Naive thymus-derived CD4-positive, alpha-beta T cell (primary cell): ENCODE results near the gene ERAP2. TPM values are rescaled to one million over a fixed set of nuclear protein-coding genes. Genes with fewer than 3 reads are reported as not detected.
A peak's percentile ranks its signal among the peaks of the same experiment; 100 is the strongest.

ENCODE experiments used
- ATAC-seq: fragments of 150-1000 bp; cut with Tn5 transposase; 2 replicates; pipeline ENCODE4 v1.10.0; 2021; ENCODE audit warnings: mild to moderate bottlenecking, moderate library complexity
- CTCF ChIA-PET: fragments of 350-600 bp; sonication (Branson Sonifier 250); formaldehyde crosslinking; loops from one replicate; lab custom pipeline; 2021; ENCODE audit warnings: antibody characterized with exemption; lab: Charles Lee
- POLR2A ChIA-PET: fragments of 350-600 bp; sonication (Branson Sonifier 250); formaldehyde crosslinking; loops from one replicate; lab custom pipeline; 2021; ENCODE audit warnings: antibody characterized with exemption, inconsistent platforms; lab: Charles Lee
- DNase-seq, 9 donors: peaks; one replicate each; pipeline versions ENCODE4 v3.0.0 to v3.0.0-alpha.2; 2020 to 2022; ENCODE audit warnings: mixed read lengths in 1 of 9
- H3K27ac ChIP-seq: one replicate; pipeline ENCODE4 v1.7.0; 2013; ENCODE audit warnings: mild to moderate bottlenecking, low read depth, low read length, moderate library complexity
- H3K27me3 ChIP-seq, 2 donors: one replicate each; pipeline ENCODE4 v1.7.0; 2013; ENCODE audit warnings: low read length in 2 of 2, mild to moderate bottlenecking in 2 of 2, moderate library complexity in 2 of 2; ENCODE audit not compliant: control insufficient read depth in 2 of 2, insufficient read depth in 2 of 2
- H3K36me3 ChIP-seq, 3 experiments: 1 replicate in 2 of 3; 2 replicates in 1 of 3; pipeline ENCODE4 v1.7.0; 2013; ENCODE audit warnings: low read length in 3 of 3, mild to moderate bottlenecking in 3 of 3, moderate library complexity in 1 of 3; ENCODE audit not compliant: insufficient read depth in 3 of 3, control insufficient read depth in 2 of 3
- H3K4me1 ChIP-seq, 2 donors: one replicate each; pipeline ENCODE4 v1.7.0; 2013; ENCODE audit warnings: low read length in 2 of 2, mild to moderate bottlenecking in 2 of 2, moderate library complexity in 1 of 2; ENCODE audit not compliant: control insufficient read depth in 2 of 2, insufficient read depth in 2 of 2
- H3K4me3 ChIP-seq: 2 replicates; pipeline ENCODE4 v1.7.0; 2013; ENCODE audit warnings: mild to moderate bottlenecking, low read length
- H3K9me3 ChIP-seq, 3 experiments: 1 replicate in 2 of 3; 2 replicates in 1 of 3; pipeline ENCODE4 v1.7.0; 2013; ENCODE audit warnings: low read length in 3 of 3; ENCODE audit not compliant: control insufficient read depth in 2 of 3
- H3K27ac Mint-ChIP-seq, 9 donors: one replicate each; pipeline ENCODE4 v1.8.0; 2020 to 2022; ENCODE audit warnings: mixed read lengths in 9 of 9, mild to moderate bottlenecking in 8 of 9, moderate library complexity in 5 of 9, inconsistent platforms in 2 of 9
- H3K27me3 Mint-ChIP-seq, 5 donors: one replicate each; pipeline ENCODE4 v1.8.0; 2021 to 2022; ENCODE audit warnings: mixed read lengths in 5 of 5, mild to moderate bottlenecking in 1 of 5
- H3K36me3 Mint-ChIP-seq, 5 donors: one replicate each; pipeline ENCODE4 v1.8.0; 2020 to 2022; ENCODE audit warnings: mixed read lengths in 5 of 5, mild to moderate bottlenecking in 3 of 5, inconsistent platforms in 1 of 5
- H3K4me1 Mint-ChIP-seq, 7 donors: one replicate each; pipeline ENCODE4 v1.8.0; 2020 to 2022; ENCODE audit warnings: mixed read lengths in 7 of 7, mild to moderate bottlenecking in 3 of 7, inconsistent platforms in 1 of 7
- H3K4me3 Mint-ChIP-seq, 10 donors: one replicate each; pipeline ENCODE4 v1.8.0; 2020 to 2022; ENCODE audit warnings: mild to moderate bottlenecking in 10 of 10, mixed read lengths in 10 of 10, moderate library complexity in 6 of 10, inconsistent platforms in 2 of 10
- H3K9me3 Mint-ChIP-seq, 11 donors: one replicate each; pipeline ENCODE4 v1.8.0; 2020 to 2022; ENCODE audit warnings: mixed read lengths in 11 of 11, mild to moderate bottlenecking in 4 of 11, inconsistent platforms in 1 of 11, moderate library complexity in 1 of 11
- intact Hi-C, 2 donors: fragments of 100-400 bp; cut with micrococcal nuclease; formaldehyde crosslinking; loops; one replicate each; pipeline ENCODE4 v1.15.1; 2023
- polyA plus RNA-seq, 2 donors: library from polyadenylated mRNA; unstranded; fragments of 300-500 nt; fragmentation: Illumina TruSeq; gene quantifications; one replicate each; pipeline ENCODE4 v1.2.3, GENCODE V29; 2021
- total RNA-seq, 6 experiments: library from RNA in 5 of 6; stranded (reverse) in 5 of 6; gene quantifications; 1 replicate in 5 of 6; 2 replicates in 1 of 6; pipeline ENCODE4 v1.2.3 and lab custom pipeline; 2021 to 2026

Gene ERAP2
- total and polyA plus RNA-seq, 7 experiments from 2014 or later = 11.1 to 161 (median 97.2) TPM

DNA sequence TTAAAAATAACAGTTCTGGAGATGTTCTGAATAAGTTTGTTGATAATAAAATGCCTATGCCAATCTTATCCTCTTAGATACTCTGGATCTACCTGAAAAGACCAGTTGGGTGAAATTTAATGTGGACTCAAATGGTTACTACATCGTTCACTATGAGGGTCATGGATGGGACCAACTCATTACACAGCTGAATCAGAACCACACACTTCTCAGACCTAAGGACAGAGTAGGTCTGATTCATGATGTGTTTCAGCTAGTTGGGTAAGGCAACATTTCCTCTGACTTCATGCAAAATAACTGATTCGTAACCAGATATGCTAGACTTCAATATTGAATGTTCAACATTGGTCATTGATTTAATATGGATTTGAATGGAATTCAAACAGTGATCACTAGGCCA lies 27.0 kb downstream of the ERAP2 start:
- H3K36me3 ChIP-seq = peaks cover 4 to 74% (median 47%) of the 10 kb centered on the region in 3 experiments

DNA sequence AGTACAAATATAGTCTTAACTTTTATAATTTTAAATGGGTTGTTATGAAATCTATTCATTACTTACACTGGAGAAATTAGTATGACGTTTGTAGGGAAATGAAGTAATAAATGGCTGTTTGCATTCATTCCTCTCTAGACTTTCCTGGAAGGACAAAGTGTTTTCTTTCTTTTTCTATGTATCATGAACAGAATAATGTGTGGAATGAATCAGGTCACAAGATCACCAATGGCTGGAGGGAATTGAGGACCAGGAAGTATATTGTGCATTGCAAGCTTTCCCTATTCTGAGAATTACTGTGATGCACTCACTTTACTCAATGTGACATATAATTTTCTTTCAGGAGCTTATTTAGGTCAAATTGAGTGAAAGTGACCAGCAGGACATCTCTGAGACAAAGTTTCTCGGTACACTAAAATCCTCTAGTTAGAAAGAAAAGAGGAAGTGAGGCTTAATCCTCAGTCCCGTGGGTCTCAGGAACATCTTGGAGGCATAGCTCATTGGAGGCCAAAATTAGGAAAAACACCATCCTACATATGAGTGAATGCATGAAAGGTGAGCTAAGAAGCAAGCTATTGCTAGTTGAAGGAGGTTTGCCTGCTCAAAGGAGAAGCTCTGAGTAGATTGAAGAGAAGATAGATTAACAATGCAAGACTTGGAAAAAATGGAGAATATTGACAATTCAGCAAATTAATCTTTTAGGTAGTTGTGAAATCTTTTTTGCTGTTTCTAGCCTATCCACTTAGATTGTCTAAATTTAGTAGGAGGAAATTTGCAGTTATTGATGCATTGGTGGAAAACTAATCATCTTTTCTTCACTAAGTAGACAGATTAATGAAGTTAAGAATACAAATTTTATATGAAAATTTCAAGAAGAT lies 28.0 kb downstream of the ERAP2 start:
- ChIA-PET POLR2A (interaction anchor here (0.6 to 2.0 kb wide), 11 partner anchors 8 to 96 kb away, joined by 3 to 6 read pairs (median 4); no protein-coding TSS in a partner anchor), CTCF (interaction anchor here (2.2 kb wide), 1 partner anchor 35 kb away, joined by 9 read pairs; no protein-coding TSS in a partner anchor)
- no peaks in the 10 kb centered on the region for H3K4me1 ChIP-seq
- peaks cover 21 to 65% (median 50%) of the 10 kb centered on the region in 5 donors for H3K36me3 Mint-ChIP-seq
- ATAC-seq (no peak), DNase-seq (no peak)
- H3K4me3 ChIP-seq = no peak overlapping the region
- H3K36me3 ChIP-seq = peaks cover 4 to 76% (median 56%) of the 10 kb centered on the region in 3 experiments
- no peak overlapping the region for H3K4me3 Mint-ChIP-seq
- H3K4me1 Mint-ChIP-seq = peaks cover 14 to 36% (median 31%) of the 10 kb centered on the region in 7 donors
- H3K27ac ChIP-seq = no peak overlapping the region
- H3K27me3 Mint-ChIP-seq = no peaks in the 10 kb centered on the region
- peak overlapping the region in 8 of 9 donors; percentile 23 to 80 (median 58) for H3K27ac Mint-ChIP-seq
- no peaks in the 10 kb centered on the region for H3K9me3 Mint-ChIP-seq
- H3K9me3 ChIP-seq = no peaks in the 10 kb centered on the region
- intact Hi-C loops = loop anchor here (2.0 to 10.0 kb wide), 2 partner anchors 17 to 129 kb away; no protein-coding TSS in a partner anchor
- H3K27me3 ChIP-seq = no peaks in the 10 kb centered on the region

More for the DNA sequence above, 27.0 kb downstream of the ERAP2 start:
- Mint-ChIP-seq H3K36me3 (peaks cover 22 to 67% (median 53%) of the 10 kb centered on the region in 5 donors), H3K4me3 (no peak overlapping the region), H3K27ac (no peak overlapping the region), H3K9me3 (no peaks in the 10 kb centered on the region), H3K27me3 (no peaks in the 10 kb centered on the region), H3K4me1 (peaks cover 16 to 36% (median 30%) of the 10 kb centered on the region in 7 donors)
- intact Hi-C loops = loop anchor here in 1 of 2 donors (10.0 kb wide), 1 partner anchor 128 kb away; no protein-coding TSS in a partner anchor
- ATAC-seq (no peak), DNase-seq (no peak)
- Histone ChIP-seq H3K27me3 (no peaks in the 10 kb centered on the region), H3K4me3 (no peak overlapping the region), H3K27ac (no peak overlapping the region), H3K4me1 (no peaks in the 10 kb centered on the region), H3K9me3 (no peaks in the 10 kb centered on the region)
- POLR2A ChIA-PET = interaction anchor here (1.0 to 2.0 kb wide), 3 partner anchors 12 to 25 kb away, joined by 3 to 6 read pairs (median 6); no protein-coding TSS in a partner anchor
- CTCF ChIA-PET = interaction anchor here (3.0 kb wide), 1 partner anchor 34 kb away, joined by 16 read pairs; no protein-coding TSS in a partner anchor

DNA sequence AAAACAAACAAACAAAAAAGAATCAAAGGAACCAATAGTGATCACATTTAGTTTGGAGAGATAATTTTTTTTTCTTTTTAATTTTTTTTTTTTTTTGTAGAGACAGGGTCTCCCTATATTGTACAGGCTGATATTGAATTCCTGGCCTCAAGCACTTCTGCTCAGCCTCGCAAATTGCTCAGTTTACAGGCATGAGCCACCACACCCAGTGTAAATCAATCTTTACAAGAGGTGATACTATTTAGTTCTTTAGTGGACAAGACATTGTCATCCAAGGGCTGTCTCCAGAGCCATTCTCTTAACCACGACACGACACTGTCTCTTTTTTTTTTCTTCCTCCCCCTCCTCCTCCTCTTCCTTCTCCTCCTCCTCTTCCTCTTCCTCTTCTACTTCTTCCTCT lies 29.6 kb downstream of the ERAP2 start:
- H3K36me3 Mint-ChIP-seq = peaks cover 22 to 63% (median 51%) of the 10 kb centered on the region in 5 donors
- no peak overlapping the region for H3K27ac ChIP-seq
- H3K27ac Mint-ChIP-seq = peak overlapping the region in 7 of 9 donors; percentile 48 to 81 (median 57)
- peaks cover 4 to 76% (median 53%) of the 10 kb centered on the region in 3 experiments for H3K36me3 ChIP-seq
- H3K27me3 Mint-ChIP-seq = no peaks in the 10 kb centered on the region
- ATAC-seq (no peak), DNase-seq (no peak)
- POLR2A ChIA-PET = interaction anchor here (0.6 to 2.0 kb wide), 4 partner anchors 20 to 29 kb away, joined by 5 to 8 read pairs (median 5); partner anchors contain the start of gene ERAP2
- H3K4me1 Mint-ChIP-seq = peaks cover 12 to 40% (median 32%) of the 10 kb centered on the region in 7 donors
- intact Hi-C loops = loop anchor here (1.0 to 10.0 kb wide), 3 partner anchors 10 to 131 kb away; no protein-coding TSS in a partner anchor
- H3K9me3 Mint-ChIP-seq = no peaks in the 10 kb centered on the region
- CTCF ChIA-PET = interaction anchor here (2.2 kb wide), 1 partner anchor 37 kb away, joined by 9 read pairs; no protein-coding TSS in a partner anchor
- no peaks in the 10 kb centered on the region for H3K4me1 ChIP-seq
- peak overlapping the region in 2 of 10 donors; percentile 42 to 66 for H3K4me3 Mint-ChIP-seq
- H3K27me3 ChIP-seq = no peaks in the 10 kb centered on the region
- H3K9me3 ChIP-seq = no peaks in the 10 kb centered on the region
- no peak overlapping the region for H3K4me3 ChIP-seq

DNA sequence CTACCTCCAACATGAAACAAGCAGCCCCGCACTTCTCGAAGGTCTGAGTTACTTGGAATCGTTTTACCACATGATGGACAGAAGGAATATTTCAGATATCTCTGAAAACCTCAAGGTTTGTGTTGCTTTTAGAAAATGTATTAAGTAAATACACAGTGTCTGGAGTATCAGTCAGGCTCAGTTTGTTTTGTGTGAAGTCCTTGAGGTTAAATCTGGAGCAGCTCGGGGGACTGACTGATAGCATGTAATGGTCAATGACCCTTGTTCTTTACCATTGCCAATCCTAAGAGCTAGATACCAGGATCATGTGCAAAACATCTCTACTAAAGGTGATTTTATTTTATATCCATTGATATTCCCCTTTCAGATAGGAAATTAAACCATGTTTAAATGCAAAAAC lies 32.7 kb downstream of the ERAP2 start:
- Histone ChIP-seq H3K27me3 (no peaks in the 10 kb centered on the region), H3K27ac (no peak overlapping the region), H3K9me3 (no peaks in the 10 kb centered on the region), H3K4me1 (no peaks in the 10 kb centered on the region), H3K4me3 (no peak overlapping the region), H3K36me3 (peaks cover 0 to 67% (median 38%) of the 10 kb centered on the region in 3 experiments)
- ChIA-PET CTCF (interaction anchor here (0.6 to 1.3 kb wide), 5 partner anchors 9 to 104 kb away, joined by 3 to 5 read pairs (median 4); partner anchors contain the start of gene LNPEP), POLR2A (interaction anchor here (1.3 to 2.6 kb wide), 2 partner anchors 9 to 15 kb away, joined by 4 to 11 read pairs; no protein-coding TSS in a partner anchor)
- Mint-ChIP-seq H3K36me3 (peaks cover 12 to 47% (median 34%) of the 10 kb centered on the region in 5 donors), H3K27ac (peak overlapping the region in 3 of 9 donors; percentile 3 to 38 (median 21)), H3K4me1 (peaks cover 7 to 34% (median 31%) of the 10 kb centered on the region in 7 donors), H3K4me3 (no peak overlapping the region), H3K9me3 (no peaks in the 10 kb centered on the region), H3K27me3 (no peaks in the 10 kb centered on the region)
- intact Hi-C loops = loop anchor here (1.0 to 10.0 kb wide), 2 partner anchors 10 to 134 kb away; no protein-coding TSS in a partner anchor
- DNase-seq (no peak), ATAC-seq (no peak)

DNA sequence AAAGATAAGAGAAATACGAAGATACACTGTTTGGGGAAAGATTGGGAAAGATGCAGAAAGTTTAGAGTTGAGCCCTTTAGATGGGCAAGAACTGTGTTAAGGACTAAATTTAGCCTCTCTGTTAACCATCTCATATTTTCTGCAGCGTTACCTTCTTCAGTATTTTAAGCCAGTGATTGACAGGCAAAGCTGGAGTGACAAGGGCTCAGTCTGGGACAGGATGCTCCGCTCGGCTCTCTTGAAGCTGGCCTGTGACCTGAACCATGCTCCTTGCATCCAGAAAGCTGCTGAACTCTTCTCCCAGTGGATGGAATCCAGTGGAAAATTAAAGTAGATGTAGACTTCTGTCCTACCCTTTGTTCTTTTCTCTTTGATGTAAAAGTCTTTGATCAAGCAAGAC lies 33.1 kb downstream of the ERAP2 start:
- Histone ChIP-seq H3K9me3 (no peaks in the 10 kb centered on the region), H3K4me1 (no peaks in the 10 kb centered on the region), H3K4me3 (no peak overlapping the region), H3K27ac (no peak overlapping the region), H3K36me3 (peaks cover 0 to 67% (median 36%) of the 10 kb centered on the region in 3 experiments), H3K27me3 (no peaks in the 10 kb centered on the region)
- POLR2A ChIA-PET = interaction anchor here (1.1 to 2.6 kb wide), 5 partner anchors 9 to 28 kb away, joined by 3 to 11 read pairs (median 4); no protein-coding TSS in a partner anchor
- Mint-ChIP-seq H3K36me3 (peaks cover 16 to 47% (median 34%) of the 10 kb centered on the region in 5 donors), H3K4me1 (peaks cover 10 to 36% (median 31%) of the 10 kb centered on the region in 7 donors), H3K4me3 (no peak overlapping the region), H3K27ac (peak overlapping the region in 6 of 9 donors; percentile 3 to 56 (median 24)), H3K9me3 (no peaks in the 10 kb centered on the region), H3K27me3 (no peaks in the 10 kb centered on the region)
- intact Hi-C loops = loop anchor here (1.0 to 10.0 kb wide), 2 partner anchors 10 to 135 kb away; no protein-coding TSS in a partner anchor
- ATAC-seq = no peak
- DNase-seq = no peak
- CTCF ChIA-PET = interaction anchor here (0.6 to 1.3 kb wide), 4 partner anchors 8 to 41 kb away, joined by 3 to 5 read pairs (median 4); partner anchors contain the start of gene LNPEP

DNA sequence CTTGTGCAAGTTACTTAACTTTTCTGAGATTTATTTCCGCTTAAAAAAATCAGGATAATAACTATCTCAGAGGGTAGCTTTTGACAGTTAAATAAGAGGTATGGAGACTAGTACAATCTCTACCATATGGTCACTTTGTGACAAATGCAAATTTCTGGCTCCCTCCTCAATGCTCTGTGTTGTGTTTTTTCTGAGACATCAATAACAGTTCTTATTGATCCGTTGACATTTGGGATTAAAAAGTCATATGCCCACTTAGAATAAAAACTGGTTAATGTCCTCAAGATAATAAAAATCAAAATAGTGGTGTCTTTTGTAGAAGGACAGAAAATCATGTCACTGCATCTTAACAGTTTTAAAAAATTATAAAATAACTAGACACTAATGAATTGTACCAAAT lies 34.8 kb downstream of the ERAP2 start:
- Histone ChIP-seq H3K9me3 (no peaks in the 10 kb centered on the region), H3K36me3 (peaks cover 0 to 67% (median 34%) of the 10 kb centered on the region in 3 experiments), H3K27me3 (no peaks in the 10 kb centered on the region), H3K4me3 (no peak overlapping the region), H3K27ac (no peak overlapping the region), H3K4me1 (no peaks in the 10 kb centered on the region)
- CTCF ChIA-PET = interaction anchor here (0.5 kb wide), 1 partner anchor 109 kb away, joined by 3 read pairs; no protein-coding TSS in a partner anchor
- no peak for ATAC-seq
- peak overlapping the region in 2 of 9 donors; percentile 32 to 38 for H3K27ac Mint-ChIP-seq
- H3K4me3 Mint-ChIP-seq = no peak overlapping the region
- DNase-seq = no peak
- H3K9me3 Mint-ChIP-seq = no peaks in the 10 kb centered on the region
- H3K4me1 Mint-ChIP-seq = peaks cover 9 to 28% (median 22%) of the 10 kb centered on the region in 7 donors
- H3K36me3 Mint-ChIP-seq = peaks cover 19 to 37% (median 31%) of the 10 kb centered on the region in 5 donors
- POLR2A ChIA-PET = interaction anchor here (1.4 kb wide), 1 partner anchor 25 kb away, joined by 5 read pairs; the partner anchor contains the start of gene LNPEP
- no peaks in the 10 kb centered on the region for H3K27me3 Mint-ChIP-seq
- intact Hi-C loops = no loop called here
